K562 treated with DMSO at 1 percent for 4 hours (cell line): Measurements from ENCODE around the gene TBC1D22B. TPM values are rescaled to one million over a fixed set of nuclear protein-coding genes. Genes with fewer than 3 reads are reported as not detected.

Experiments
- total RNA-seq: library from RNA; unstranded; fragments of 300-600 nt; gene quantifications from 2 replicates; pipeline ENCODE4 v1.2.3, GENCODE V29; 2022; ENCODE audit not compliant: insufficient read depth

Gene TBC1D22B, protein sequence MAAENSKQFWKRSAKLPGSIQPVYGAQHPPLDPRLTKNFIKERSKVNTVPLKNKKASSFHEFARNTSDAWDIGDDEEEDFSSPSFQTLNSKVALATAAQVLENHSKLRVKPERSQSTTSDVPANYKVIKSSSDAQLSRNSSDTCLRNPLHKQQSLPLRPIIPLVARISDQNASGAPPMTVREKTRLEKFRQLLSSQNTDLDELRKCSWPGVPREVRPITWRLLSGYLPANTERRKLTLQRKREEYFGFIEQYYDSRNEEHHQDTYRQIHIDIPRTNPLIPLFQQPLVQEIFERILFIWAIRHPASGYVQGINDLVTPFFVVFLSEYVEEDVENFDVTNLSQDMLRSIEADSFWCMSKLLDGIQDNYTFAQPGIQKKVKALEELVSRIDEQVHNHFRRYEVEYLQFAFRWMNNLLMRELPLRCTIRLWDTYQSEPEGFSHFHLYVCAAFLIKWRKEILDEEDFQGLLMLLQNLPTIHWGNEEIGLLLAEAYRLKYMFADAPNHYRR
- 17.4 and 18.4 TPM in 2 replicates for total RNA-seq

DNA sequence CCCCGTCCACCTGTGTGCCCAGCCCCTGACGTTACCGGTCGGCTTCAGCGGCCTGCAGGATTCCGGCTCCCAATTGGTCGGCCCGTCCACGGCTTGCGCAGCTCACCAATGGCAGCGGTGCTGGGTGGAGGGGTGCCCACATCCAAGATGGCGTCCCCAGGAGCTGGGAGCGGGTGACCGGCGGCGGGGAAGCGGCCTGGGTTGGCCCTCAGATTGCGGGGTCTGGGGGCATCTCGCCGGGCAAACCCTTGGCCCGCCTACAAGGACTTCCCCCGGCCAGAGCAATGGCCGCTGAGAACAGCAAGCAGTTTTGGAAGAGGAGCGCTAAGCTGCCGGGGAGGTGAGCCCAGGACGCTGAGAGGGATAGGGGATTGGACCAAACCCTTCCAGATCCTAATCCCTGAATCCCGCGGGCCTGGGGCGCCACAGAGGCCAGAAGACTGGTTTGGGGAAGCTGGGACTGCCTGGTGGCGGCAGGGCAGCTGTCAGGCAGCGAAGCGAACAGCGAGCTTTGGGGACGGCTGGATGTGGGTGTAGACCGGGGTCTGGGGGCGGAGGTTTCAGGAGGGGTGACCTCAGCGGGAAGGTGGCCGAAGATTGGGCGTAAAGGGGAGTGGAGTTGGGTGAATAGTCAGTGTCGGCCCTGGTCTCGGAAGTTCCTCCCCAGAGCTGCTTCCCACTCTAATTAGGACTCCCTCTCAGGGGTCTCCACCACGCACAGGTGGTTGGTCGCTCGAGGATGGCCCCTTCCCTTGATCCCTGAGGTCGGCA lies at the start of gene TBC1D22B, which contains the start of gene TMEM217:
Gene TBC1D22B (plus strand): TSS at position 139 of the 771 bp plus-strand sequence. CDS start 146 bp downstream, at position 285.
Gene TMEM217 (minus strand): TSS at position 511 of the 771 bp plus-strand sequence. CDS start 39,114 bp downstream, outside the sequence.

DNA sequence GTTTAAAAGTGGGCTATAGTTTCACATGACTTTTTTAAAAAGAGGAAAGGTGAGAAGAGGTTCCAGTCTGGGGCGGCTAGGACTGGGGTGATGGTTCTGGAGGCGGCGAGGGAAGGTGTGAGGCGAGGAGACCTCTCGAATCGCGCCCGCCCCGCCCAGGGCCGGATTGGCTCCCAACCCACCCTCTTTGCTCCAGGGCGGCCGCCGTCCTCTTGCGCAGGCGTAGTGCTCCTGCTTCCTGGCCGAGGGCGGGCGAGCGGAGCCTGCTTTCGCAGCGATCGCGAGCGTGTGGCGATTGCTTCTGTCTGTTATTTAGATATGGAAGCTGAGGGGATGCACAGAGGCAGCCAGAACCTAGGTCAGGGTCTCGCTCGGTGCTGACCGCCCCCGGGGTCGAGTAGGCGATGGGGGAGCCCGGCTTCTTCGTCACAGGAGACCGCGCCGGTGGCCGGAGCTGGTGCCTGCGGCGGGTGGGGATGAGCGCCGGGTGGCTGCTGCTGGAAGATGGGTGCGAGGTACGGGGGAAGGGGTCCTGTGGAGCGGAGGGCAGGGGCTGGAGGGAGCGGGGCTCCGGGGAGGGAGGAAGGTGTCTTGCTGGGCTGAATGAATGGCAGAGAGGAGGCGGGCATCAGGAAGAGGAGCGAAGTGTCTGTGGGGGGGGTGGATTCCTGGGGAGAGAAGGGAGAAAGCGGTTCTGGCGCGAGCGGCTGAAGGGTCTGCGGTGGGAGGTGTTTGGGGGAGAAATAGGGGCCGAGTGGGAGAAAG lies 96.4 kb downstream of the TBC1D22B start, which contains the start of gene RNF8:
Gene RNF8 (plus strand): TSS at position 223 of the 765 bp plus-strand sequence. CDS start 182 bp downstream, at position 405.

Other genes with a start within 250 kb of the TBC1D22B start
- 166 and 184 TPM in 2 replicates for gene PIM1, start 87.6 kb upstream of the TBC1D22B start, total RNA-seq
- 1.8 TPM in 1 of 2 replicates, not detected in the other for gene TMEM217, start 372 bp downstream of the TBC1D22B start, total RNA-seq
- 17.7 and 18.1 TPM in 2 replicates for gene RNF8, start 96.2 kb downstream of the TBC1D22B start, total RNA-seq
- gene CMTR1, start 175.4 kb downstream of the TBC1D22B start, total RNA-seq: 38.6 and 39.2 TPM in 2 replicates
- 21.0 and 40.0 TPM in 2 replicates for gene CCDC167, start 242.1 kb downstream of the TBC1D22B start, total RNA-seq